ENCODE results near the gene OR51D1. TPM values are rescaled to one million over a fixed set of nuclear protein-coding genes. Genes with fewer than 3 reads are reported as not detected.

Gene OR51D1
- total and polyA plus RNA-seq, 9 of the 15 experiments (the other 6 are each of a cell fraction or from before 2014, with no cell fraction given): not detected

DNA sequence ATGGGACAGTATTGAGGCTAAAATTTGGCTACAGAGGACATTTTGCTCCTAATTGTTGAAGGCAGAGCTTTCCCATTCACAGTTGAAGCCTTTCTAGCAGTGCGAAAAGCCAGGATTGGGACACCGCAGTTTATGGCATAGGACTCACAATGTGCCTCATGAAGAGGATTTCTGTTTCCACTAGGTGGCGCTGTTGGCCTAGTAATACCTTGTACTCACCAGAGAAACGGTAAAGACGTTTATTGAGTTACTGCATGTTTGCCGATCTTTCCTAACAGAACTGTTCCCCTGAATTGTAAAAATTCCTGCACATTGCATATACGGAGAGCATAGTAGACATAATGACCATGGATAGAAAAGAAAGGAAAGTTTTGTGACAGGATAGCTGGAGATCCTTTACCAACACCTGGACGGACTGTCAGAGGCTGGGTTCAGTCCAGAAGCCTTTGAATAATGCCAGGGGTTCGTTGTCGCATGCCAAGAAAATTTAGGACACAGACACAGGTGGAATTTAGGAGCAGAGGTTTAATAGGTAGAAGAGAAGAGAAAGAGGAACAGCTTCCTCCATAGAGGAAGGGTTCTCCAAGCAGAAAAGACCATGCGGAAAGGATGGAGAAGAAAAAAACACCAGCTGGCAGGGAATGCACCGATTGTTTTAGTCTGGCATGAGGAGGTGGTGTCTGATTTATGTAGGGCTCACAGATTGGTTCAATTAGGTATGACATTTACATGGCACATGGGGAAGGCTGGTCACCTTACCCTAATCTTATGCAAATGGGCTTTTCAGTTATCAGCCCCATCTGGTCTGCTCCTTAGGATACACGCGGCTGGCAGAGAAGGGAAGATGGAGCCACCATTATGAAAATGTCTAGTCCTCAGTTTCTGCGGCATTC lies 10.8 kb upstream of the OR51D1 start (continued):
- TF ChIP-seq CC2D1A (IDR thresholded peaks at IDR 0.05): peak; percentile 59; the same call in 1 of the 2 replicates
- no peak for TF ChIP-seq HNRNPK (IDR thresholded peaks at IDR 0.05; ENCODE audit: low read depth, low read length, poor library complexity, severe bottlenecking)
- TF ChIP-seq VEZF1 (CRISPR knock-in tag; IDR thresholded peaks at IDR 0.05): no peak
- TF ChIP-seq CHCHD3 (CRISPR knock-in tag; IDR thresholded peaks at IDR 0.05): no peak
- TF ChIP-seq MTA2 (IDR thresholded peaks at IDR 0.05; ENCODE audit: low read depth): no peak
- no peak for TF ChIP-seq SP2 (IDR thresholded peaks at IDR 0.05; ENCODE audit: extremely low read depth, low read depth, low read length, poor library complexity, severe bottlenecking)
- TF ChIP-seq ZNF57 (CRISPR knock-in tag; IDR thresholded peaks at IDR 0.05): no peak
- TF ChIP-seq, protein P1, sequence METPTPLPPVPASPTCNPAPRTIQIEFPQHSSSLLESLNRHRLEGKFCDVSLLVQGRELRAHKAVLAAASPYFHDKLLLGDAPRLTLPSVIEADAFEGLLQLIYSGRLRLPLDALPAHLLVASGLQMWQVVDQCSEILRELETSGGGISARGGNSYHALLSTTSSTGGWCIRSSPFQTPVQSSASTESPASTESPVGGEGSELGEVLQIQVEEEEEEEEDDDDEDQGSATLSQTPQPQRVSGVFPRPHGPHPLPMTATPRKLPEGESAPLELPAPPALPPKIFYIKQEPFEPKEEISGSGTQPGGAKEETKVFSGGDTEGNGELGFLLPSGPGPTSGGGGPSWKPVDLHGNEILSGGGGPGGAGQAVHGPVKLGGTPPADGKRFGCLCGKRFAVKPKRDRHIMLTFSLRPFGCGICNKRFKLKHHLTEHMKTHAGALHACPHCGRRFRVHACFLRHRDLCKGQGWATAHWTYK (CRISPR knock-in tag; IDR thresholded peaks at IDR 0.05): no peak
- peak; percentile 63 to 82 (median 81) for TF ChIP-seq CTCF (IDR thresholded peaks at IDR 0.05 in 2 of 3, conservative IDR thresholded peaks at IDR 0.05 in 1 of 3; ENCODE audit: insufficient read depth in 2 of 3, low read depth in 1 of 3, low read length in 3 of 3)
- TF ChIP-seq MCM3 (IDR thresholded peaks at IDR 0.05): no peak
- no peak for TF ChIP-seq HSF4 (CRISPR knock-in tag; IDR thresholded peaks at IDR 0.05; ENCODE audit: borderline replicate concordance)
- no peak for TF ChIP-seq CEBPG (CRISPR knock-in tag; IDR thresholded peaks at IDR 0.05)
- TF ChIP-seq CEBPG (tag; conservative IDR thresholded peaks at IDR 0.05 in 1 of 2, IDR thresholded peaks at IDR 0.05 in 1 of 2): no peak
- TF ChIP-seq, protein P2, sequence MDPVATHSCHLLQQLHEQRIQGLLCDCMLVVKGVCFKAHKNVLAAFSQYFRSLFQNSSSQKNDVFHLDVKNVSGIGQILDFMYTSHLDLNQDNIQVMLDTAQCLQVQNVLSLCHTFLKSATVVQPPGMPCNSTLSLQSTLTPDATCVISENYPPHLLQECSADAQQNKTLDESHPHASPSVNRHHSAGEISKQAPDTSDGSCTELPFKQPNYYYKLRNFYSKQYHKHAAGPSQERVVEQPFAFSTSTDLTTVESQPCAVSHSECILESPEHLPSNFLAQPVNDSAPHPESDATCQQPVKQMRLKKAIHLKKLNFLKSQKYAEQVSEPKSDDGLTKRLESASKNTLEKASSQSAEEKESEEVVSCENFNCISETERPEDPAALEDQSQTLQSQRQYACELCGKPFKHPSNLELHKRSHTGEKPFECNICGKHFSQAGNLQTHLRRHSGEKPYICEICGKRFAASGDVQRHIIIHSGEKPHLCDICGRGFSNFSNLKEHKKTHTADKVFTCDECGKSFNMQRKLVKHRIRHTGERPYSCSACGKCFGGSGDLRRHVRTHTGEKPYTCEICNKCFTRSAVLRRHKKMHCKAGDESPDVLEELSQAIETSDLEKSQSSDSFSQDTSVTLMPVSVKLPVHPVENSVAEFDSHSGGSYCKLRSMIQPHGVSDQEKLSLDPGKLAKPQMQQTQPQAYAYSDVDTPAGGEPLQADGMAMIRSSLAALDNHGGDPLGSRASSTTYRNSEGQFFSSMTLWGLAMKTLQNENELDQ (CRISPR knock-in tag; IDR thresholded peaks at IDR 0.05; ENCODE audit: borderline replicate concordance): no peak
- TF ChIP-seq, protein P3, sequence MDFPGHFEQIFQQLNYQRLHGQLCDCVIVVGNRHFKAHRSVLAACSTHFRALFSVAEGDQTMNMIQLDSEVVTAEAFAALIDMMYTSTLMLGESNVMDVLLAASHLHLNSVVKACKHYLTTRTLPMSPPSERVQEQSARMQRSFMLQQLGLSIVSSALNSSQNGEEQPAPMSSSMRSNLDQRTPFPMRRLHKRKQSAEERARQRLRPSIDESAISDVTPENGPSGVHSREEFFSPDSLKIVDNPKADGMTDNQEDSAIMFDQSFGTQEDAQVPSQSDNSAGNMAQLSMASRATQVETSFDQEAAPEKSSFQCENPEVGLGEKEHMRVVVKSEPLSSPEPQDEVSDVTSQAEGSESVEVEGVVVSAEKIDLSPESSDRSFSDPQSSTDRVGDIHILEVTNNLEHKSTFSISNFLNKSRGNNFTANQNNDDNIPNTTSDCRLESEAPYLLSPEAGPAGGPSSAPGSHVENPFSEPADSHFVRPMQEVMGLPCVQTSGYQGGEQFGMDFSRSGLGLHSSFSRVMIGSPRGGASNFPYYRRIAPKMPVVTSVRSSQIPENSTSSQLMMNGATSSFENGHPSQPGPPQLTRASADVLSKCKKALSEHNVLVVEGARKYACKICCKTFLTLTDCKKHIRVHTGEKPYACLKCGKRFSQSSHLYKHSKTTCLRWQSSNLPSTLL (IDR thresholded peaks at IDR 0.05): no peak
- no peak for TF ChIP-seq HES1 (IDR thresholded peaks at IDR 0.05; ENCODE audit: low read depth)

Measured in K562 (cell line).